Measurements from ENCODE around the gene GRK4.

DNA sequence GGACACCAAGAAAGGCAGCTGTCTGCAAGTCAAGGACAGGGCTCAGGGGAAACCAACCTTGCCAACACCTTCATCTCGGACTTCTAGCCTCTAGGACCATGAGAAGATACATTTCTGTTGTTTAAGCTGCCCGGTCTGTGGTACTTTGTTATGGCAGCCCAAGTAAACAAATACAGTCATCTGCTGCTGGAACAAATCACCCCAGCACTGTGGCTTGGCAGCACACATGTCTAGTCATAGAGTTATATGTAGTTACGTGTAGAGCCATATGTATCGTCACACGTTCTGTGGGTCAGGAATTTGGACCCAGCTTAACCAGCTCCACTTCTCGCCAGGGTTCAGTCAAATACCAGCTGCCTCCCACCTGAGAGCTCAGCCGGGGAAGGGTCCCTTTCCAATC, 108.4 kb downstream of the GRK4 start:
- TF ChIP-seq FOXM1 (IDR thresholded peaks at IDR 0.05; ENCODE audit: borderline replicate concordance, low read depth) (no peak), EP300 (IDR thresholded peaks at IDR 0.05; ENCODE audit: borderline replicate concordance) (no peak), CEBPB (IDR thresholded peaks at IDR 0.05) (no peak), YY1 (IDR thresholded peaks at IDR 0.05; ENCODE audit: low read depth) (no peak), TAF1 (IDR thresholded peaks at IDR 0.05; ENCODE audit: low read depth) (no peak)
- TF ChIP-seq, protein P1, sequence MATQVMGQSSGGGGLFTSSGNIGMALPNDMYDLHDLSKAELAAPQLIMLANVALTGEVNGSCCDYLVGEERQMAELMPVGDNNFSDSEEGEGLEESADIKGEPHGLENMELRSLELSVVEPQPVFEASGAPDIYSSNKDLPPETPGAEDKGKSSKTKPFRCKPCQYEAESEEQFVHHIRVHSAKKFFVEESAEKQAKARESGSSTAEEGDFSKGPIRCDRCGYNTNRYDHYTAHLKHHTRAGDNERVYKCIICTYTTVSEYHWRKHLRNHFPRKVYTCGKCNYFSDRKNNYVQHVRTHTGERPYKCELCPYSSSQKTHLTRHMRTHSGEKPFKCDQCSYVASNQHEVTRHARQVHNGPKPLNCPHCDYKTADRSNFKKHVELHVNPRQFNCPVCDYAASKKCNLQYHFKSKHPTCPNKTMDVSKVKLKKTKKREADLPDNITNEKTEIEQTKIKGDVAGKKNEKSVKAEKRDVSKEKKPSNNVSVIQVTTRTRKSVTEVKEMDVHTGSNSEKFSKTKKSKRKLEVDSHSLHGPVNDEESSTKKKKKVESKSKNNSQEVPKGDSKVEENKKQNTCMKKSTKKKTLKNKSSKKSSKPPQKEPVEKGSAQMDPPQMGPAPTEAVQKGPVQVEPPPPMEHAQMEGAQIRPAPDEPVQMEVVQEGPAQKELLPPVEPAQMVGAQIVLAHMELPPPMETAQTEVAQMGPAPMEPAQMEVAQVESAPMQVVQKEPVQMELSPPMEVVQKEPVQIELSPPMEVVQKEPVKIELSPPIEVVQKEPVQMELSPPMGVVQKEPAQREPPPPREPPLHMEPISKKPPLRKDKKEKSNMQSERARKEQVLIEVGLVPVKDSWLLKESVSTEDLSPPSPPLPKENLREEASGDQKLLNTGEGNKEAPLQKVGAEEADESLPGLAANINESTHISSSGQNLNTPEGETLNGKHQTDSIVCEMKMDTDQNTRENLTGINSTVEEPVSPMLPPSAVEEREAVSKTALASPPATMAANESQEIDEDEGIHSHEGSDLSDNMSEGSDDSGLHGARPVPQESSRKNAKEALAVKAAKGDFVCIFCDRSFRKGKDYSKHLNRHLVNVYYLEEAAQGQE (IDR thresholded peaks at IDR 0.05; ENCODE audit: low read depth) = no peak
- TF ChIP-seq, protein P2, sequence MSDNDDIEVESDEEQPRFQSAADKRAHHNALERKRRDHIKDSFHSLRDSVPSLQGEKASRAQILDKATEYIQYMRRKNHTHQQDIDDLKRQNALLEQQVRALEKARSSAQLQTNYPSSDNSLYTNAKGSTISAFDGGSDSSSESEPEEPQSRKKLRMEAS (IDR thresholded peaks at IDR 0.05) = no peak

Measured in Ishikawa (cell line).